ENCODE data around the gene NKX2-2. TPM values are rescaled to one million over a fixed set of nuclear protein-coding genes. Genes with fewer than 3 reads are reported as not detected.
"Not testable (repeated sequence)": the region's sequence is repeated elsewhere in the genome, so short reads cannot be mapped to it uniquely, and the experiment has no call there.

Gene NKX2-2
- total RNA-seq, 2 donors from 2014 or later, result not detected

GRCh38 chr20:21493049-21493448, 20.8 kb downstream of the NKX2-2 start:
- Mint-ChIP-seq H3K4me1 (ENCODE audit: low read depth in 2 of 2) (no peaks in the 10 kb centered on the region), H3K4me3 (no peak overlapping the region), H3K36me3 (no peaks in the 10 kb centered on the region), H3K9me3 (no peaks in the 10 kb centered on the region), H3K27me3 (peaks cover 36 to 65% of the 10 kb centered on the region in 2 donors), H3K27ac (no peak overlapping the region)
- DNase-seq (ENCODE audit: low spot score), result no peak
- no peak for ATAC-seq

- no peak for DNase-seq (ENCODE audit: low spot score)
- Mint-ChIP-seq H3K36me3 (no peaks in the 10 kb centered on the region), H3K4me1 (ENCODE audit: low read depth in 2 of 2) (no peaks in the 10 kb centered on the region), H3K4me3 (no peak overlapping the region), H3K9me3 (no peaks in the 10 kb centered on the region), H3K27me3 (peaks cover 36 to 50% of the 10 kb centered on the region in 2 donors), H3K27ac (no peak overlapping the region)
- ATAC-seq, result no peak
Observed at GRCh38 chr20:21490105-21490504, 23.8 kb downstream of the NKX2-2 start.

- not testable (repeated sequence) for H3K4me3 Mint-ChIP-seq; DNase-seq (ENCODE audit: low spot score); H3K36me3 Mint-ChIP-seq; H3K9me3 Mint-ChIP-seq; H3K27ac Mint-ChIP-seq; H3K4me1 Mint-ChIP-seq (ENCODE audit: low read depth in 2 of 2); ATAC-seq
- H3K27me3 Mint-ChIP-seq, result peaks cover 34 to 49% of the 10 kb centered on the region in 2 donors
Observed at GRCh38 chr20:21480144-21480543, 33.7 kb downstream of the NKX2-2 start.

GRCh38 chr20:21465799-21466198, 48.1 kb downstream of the NKX2-2 start:
- H3K27me3 Mint-ChIP-seq, result peaks cover 20 to 23% of the 10 kb centered on the region in 2 donors
- no peak for DNase-seq (ENCODE audit: low spot score)
- peaks cover 4% of the 10 kb centered on the region for H3K9me3 Mint-ChIP-seq
- ATAC-seq, result no peak
- peaks cover 6% of the 10 kb centered on the region for H3K36me3 Mint-ChIP-seq
- no peak overlapping the region for H3K4me3 Mint-ChIP-seq
- H3K4me1 Mint-ChIP-seq (ENCODE audit: low read depth in 2 of 2), result no peaks in the 10 kb centered on the region
- H3K27ac Mint-ChIP-seq, result no peak overlapping the region

GRCh38 chr20:21464916-21465315, 48.9 kb downstream of the NKX2-2 start:
- Mint-ChIP-seq H3K4me3 (no peak overlapping the region), H3K27ac (no peak overlapping the region), H3K4me1 (ENCODE audit: low read depth in 2 of 2) (no peaks in the 10 kb centered on the region)

More at GRCh38 chr20:21464916-21465315, 48.9 kb downstream of the NKX2-2 start:
- DNase-seq (ENCODE audit: low spot score) (no peak), ATAC-seq (no peak)
- Mint-ChIP-seq H3K27me3 (peaks cover 20 to 21% of the 10 kb centered on the region in 2 donors), H3K36me3 (peaks cover 6% of the 10 kb centered on the region), H3K9me3 (peaks cover 4% of the 10 kb centered on the region)

Other genes starting within 250 kb of the NKX2-2 start
- 10 to 100 TPM; 62.1 to 68.6 TPM for gene XRN2, start 210.7 kb downstream of the NKX2-2 start, total RNA-seq
- gene NKX2-4, start 116.5 kb downstream of the NKX2-2 start, total RNA-seq, result not detected
- gene PAX1, start 191.6 kb upstream of the NKX2-2 start, total RNA-seq, result not detected